ENCODE data around the gene KIZ.

KIZ gene, protein sequence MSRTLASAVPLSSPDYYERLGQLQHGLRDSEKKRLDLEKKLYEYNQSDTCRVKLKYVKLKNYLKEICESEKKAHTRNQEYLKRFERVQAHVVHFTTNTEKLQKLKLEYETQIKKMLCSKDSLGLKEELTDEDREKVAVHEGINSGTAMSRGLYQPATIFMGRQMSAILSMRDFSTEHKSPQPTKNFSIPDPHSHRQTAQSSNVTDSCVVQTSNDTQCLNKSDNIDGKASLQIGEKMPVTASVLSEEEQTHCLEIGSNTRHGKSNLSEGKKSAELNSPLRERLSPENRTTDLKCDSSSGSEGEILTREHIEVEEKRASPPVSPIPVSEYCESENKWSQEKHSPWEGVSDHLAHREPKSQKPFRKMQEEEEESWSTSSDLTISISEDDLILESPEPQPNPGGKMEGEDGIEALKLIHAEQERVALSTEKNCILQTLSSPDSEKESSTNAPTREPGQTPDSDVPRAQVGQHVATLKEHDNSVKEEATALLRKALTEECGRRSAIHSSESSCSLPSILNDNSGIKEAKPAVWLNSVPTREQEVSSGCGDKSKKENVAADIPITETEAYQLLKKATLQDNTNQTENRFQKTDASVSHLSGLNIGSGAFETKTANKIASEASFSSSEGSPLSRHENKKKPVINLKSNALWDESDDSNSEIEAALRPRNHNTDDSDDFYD

DNA sequence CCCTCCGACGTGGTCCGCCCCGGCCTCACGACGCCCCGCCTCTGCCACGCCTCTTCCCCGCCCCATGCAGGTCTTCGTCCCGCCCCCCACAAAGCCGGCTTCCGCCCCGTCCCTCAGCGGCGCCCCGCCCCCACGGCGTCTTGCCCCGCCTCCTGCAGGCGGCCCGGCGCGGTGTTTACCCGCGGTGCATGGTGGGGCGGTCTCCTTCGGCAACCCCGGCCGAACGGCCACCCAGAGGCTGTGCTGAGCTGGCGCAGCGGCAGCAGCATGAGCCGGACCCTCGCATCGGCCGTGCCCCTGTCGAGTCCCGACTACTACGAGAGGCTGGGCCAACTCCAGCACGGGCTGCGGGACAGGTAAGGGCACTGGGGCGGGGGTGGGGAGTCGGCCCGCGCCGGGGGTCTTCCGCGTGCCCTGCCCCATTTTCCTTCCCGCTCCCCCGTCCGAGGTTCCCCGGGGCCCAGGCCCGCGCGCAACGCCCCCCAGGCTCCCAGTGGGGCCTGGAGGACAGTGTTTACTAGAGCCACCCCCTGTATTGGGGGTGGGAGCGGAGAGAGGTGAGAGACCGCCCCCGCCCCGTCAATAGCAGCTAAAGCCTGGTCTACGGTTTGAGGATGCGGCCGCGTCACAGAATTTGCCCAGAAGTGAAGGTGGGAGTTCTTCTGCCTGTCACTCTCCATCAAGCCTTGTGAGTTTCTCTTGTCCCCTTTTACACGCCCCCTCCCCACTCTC, at the start of gene KIZ:
KIZ (plus strand) TSS at position 234 of the 732 bp plus-strand sequence; CDS start at position 268, 34 bp downstream.
- peak; percentile 97 for DNase-seq

DNA sequence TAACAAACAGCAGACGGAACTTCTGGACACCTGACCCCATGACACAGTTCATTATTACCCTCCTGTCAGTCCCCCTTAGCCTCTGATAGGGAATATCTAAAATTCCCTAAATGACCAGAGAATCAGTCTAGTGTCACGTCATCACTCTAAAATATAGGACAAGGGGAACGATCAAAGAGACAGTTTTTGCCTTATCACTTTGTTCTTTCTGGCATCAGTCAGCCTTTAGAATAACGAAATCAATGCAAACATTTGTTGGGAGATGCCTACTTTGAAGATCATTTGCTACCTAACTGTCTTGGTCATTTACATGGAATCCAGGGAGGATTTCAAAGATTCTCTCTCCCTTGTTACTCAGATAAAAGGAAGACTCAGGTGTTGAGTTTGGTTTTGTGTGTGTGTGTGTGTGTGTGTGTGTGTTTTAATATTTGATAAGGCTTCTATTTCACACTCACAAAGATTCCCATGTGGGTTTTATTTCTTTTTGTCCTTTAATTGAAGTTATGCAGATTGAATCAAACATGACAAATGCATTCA, 48.0 kb upstream of the KIZ start:
- no peak for DNase-seq

DNA sequence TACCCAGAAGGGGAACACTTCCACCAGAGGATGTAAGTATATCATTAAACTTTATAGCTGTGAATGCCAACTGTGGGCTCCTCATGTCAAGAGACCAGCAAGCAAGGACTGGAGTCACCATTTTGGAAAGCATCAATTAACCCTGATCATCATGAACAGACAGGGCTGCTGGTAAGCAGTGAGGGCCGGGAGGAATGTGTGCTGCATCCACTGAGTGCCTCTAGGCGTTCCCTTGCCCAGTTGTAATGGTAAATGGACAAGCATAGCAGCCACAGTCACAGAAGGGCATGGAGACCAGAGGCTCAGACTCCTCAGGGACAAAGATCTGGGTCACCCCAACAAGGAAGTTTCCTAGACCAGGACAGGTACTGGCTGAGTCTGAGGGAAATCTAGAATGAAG, 43.3 kb upstream of the KIZ start:
- DNase-seq = no peak

DNA sequence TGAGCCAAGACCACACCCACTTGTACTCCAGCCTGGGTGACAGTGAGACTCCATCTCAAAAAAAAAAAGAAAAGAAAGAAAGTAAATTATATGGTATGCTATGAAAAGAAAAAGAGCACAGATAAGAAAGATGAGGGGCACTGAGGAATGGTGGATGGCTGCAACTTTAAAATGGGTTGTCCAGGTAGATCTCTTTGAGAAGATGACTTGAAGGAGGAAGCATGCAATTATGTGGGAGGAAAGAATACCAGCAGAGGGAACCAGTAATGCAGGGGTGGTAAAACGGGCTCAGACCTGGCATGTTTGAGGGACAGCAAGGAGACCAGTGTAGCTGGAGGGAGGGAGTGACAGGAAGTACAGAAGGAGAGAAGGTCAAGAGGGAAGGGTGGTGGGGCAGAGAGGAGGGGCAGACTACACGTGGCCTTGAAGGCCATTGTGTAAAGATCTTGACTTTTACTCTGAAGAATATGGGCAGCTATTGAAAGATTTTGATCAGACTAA, 42.0 kb upstream of the KIZ start:
- DNase-seq = no peak

DNA sequence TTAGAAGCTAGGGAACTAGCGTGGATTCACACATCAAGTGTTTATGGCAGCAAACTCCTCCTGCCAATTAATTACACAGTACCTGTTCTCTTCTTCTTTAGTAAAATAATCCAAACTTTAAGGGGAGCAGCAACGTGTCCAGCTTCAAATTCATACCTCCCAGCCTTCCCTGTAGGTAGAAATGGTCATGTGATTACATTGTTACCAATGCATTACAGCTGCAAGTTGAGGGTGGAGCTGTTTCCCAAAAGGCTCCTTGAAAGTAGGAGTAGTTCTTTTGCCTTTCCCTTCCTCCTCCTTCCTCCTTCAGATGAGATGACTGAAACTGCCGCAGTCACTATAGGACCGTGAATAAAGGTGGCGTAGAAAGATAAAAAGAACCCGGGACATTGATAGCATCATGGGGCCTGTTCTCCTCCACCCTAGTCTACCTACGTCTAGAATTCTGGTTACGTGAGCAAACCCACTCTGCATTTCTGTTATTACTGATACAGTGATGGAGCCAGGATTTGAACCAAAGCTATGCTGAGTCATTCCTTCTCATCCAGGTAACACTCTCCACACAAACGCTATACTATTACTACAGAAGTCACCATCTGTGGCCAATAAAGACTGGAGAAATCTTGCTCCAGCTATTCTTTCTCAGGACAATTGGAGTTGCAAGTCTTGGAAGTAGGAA, 37.9 kb upstream of the KIZ start:
- no peak for DNase-seq

DNA sequence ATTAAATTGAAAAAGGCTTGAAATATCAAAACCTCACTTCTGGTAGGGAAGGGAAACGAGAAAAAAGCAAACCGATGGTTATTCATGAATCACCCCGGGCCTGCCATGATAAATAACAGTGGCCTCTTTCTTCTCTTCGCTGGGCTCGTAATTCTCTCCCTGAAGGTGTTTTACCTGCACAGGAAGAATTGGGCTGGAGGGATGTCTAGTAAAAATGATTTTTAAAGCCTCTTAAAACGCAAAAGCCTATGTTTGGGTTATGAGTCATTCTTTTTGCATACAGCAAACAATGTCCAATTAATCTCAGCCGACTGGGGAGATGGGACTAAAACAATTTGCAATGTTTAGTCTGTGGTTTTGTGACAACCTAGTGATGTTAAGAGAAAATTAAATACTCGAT, 36.5 kb upstream of the KIZ start:
- no peak for DNase-seq

DNA sequence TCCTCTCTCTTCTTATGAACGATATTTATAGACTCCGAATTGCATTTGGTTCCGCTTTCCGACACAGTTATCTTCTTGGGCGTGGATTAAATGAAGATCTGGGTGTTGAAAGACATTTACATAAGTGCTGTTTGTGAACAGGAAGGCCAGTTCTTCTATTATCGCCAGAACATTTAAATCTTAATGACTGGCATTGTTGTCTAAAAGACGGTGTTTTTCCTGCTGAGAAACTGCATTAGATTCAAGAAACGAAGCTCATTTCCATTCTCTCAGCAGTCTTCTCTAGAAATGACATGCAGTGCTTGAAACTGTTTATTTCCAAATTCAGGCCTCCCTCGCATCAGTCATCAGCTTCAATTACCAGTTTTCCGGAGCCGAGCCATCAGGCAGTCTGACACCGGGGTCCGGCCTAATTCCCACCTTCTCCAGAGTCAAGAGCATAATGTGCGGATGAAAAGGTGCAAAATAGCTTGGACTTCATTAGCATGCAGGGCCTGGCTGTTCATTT, 35.7 kb upstream of the KIZ start:
- DNase-seq = peak; percentile 64

DNA sequence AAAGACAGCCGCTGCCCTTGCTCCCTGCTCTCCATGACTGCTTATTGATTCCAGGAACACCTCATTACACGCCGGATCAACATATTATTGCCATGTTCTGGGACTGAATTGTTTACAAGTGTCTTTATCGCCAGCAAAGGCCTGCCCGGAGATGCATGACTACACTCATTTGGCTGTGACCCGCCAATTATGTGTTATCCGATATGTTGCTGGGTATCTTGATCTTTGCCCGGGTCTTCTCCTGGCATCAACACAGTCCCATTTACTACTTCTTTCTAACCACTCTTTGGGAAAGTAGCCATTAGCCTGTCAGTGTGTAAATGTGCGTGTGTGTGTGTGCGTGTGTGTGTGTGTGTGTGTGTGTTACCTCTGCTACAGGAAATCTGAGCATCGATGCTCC, 35.2 kb upstream of the KIZ start:
- DNase-seq = no peak

DNA sequence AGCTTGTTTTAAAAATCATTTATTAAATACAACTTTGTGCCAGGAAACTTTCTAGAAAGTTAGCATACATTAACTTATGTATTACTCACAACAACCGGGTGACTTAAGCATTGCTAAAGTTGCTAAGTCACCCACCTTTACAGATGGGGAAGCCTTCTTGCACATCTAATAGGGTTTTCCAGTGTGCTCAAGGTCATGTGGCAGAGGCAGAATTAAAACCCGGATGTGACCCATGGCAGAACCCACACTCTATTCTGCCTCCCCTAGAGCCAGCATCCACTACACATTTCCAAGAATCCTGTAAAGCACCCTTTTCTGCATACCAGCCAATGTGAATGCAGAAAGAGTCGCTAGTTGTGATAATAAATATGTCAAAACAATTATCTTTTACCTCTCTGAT, 33.1 kb upstream of the KIZ start:
- DNase-seq = no peak

DNA sequence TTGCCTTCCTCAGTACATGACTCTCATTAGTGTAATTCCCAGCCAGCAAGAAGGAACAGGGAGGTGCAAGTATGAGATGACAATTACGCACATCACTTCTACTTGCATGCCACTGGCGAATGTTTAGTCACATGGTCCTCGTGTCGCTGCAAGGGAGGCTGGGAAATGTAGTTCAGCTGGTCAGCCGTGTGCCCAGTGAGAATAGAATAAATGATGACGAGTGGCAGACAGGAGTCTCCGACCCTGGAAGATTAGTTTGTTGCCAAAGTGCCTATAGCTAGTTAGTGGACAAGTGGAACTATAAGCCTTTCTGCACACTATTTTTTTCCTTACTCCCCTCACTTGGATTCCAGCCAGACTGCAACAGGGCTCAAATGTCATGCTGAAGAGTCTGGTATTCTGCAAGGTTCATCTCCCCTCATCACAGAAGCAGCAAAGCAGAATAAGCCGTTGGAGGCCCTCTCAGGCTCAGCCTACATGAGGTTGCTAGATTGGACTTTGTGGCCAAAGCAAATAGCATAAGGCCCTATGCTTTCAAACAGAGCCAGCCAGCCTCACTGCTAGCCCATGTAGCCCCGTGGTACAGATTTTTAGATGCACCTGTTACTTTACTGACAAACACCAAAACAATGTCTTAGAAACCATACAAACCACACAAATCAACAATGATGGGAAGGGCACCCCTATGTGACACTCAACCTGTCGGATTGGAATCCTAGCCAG, 29.4 kb upstream of the KIZ start:
- peak; percentile 25 for DNase-seq

DNA sequence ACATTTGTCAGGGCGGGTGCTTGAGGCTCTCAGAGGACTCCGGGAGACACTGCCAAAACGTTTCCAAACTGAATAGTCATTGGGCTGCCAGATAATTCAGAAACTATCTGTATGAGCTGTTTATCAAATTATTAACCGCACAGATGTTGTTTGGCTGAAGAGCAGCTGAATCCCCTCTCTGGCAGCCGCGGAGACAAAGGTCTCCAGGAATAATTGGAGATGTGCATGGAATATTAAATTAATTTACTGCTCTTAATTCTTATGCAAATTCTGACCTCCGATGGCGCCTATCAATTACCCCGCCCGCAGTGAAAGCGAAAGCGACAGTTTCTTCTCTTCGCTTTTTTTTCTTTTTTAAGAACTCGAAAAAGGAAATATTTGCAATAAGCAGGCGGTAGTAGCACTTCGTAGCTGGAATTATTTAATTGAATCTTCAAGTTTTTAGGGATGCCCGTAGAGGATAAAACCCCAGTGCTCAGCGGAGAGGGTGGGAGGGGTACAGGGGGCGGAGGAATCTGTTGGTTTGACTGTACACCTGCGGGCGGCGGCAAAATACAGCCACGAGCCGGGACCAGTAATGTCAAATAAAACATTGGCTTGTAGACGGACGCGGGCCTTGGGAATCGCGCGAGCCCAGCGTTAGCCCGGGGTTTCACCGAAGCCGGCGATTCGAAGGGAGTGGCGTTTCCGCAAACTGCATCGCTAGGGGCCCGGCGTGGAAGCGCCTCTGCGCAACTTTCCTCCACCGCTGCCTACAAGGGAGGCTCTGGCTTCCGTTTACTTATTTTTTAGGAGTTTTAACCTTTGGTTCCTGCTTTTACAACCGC, 25.9 kb upstream of the KIZ start:
- peak; percentile 52 for DNase-seq

DNA sequence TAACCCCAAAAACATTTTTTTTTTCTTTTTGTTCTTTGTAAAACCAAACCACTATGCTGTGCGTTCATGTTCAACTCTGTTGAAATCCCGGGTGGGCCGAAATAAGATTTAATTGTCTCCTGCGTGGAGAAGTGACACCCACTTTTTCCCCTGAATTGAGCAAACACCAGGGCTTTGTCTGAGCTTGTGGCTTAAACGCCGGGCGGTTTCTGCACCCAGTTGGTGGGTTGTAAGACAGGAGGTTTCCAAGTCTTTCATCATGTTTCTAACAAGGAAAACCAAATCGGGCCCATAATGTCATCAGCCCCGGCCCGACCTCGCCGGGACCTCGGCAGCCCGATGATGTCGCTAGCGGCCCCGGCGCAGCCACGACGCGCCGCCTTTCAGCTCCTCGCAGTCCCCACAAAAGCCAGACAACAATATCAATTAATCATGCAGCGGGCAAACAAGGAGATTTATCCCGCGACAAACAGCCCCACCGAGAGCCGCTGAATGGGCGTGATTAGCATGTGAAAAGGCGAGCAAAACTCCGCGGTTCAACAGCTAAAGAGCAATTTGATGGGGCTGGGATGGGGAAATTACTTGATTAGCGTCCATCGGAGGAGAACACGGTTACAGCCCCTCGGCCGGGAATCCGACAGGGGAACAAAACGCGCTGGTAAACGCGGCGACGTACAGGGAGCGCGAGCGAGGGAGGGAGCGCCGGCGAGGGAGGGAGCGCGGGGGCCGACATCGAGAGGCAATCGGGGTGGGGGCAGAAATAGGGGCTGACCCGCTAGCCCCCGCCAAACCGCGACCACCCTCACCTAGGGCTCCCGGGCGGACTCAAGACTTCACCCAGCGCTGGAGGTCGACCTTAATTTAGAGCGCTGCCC, 25.1 kb upstream of the KIZ start:
- DNase-seq = peak; percentile 28

DNA sequence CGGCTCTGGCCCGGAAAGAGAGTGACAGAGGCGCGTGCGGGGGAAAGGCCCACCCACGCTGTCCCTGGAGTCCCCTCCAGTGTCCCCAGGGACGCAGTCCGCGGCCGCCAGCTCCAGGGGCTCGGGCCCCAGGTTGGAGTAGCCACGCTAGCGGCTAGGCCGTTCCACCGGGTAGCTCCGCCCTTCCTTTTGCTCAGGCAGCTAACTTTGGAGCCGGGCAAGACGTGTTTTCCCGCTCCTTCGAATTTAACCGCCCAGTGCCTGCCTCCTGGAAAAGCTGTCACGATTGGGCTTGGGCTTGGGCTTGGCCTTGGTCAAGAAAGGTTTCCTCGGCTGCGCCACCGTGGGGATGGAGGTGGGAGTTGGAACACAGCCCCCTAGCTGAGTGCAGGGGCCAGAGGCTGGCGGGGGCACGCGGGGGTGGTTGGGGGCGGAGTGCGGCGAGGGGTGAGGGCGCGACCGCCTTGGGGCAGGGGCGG, 24.4 kb upstream of the KIZ start:
- DNase-seq = no peak

DNA sequence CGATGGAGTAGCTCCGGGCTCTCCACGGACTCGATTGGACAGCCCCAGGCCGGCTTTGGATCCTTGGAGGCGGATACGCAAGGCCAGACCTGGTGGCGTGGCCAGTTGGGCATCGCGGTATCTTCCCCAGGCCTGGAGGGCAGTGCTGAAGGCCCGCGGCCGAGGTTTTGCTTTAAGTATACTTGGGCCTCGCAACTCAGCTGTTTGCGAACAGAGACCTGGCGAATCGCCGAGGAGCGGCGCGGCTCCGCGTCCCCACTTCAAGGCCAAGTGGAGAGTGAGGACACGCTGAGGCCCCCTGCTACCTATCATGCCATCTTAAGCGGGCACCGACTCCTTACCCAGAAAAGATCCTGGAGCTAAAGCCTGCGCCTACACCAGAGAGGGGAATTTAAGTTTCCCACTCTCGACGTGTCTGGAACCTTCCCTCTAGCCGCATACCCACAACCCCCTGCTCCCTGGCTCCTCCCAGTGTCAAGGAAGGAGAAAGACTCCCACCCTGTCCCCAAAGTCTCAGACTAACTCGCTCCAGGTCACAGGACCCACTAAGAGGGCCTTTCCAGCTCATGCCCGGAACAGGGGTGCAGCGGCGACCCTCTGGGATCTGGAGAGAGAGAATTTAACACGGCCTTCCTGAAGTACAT, 23.8 kb upstream of the KIZ start:
- peak; percentile 34 for DNase-seq

DNA sequence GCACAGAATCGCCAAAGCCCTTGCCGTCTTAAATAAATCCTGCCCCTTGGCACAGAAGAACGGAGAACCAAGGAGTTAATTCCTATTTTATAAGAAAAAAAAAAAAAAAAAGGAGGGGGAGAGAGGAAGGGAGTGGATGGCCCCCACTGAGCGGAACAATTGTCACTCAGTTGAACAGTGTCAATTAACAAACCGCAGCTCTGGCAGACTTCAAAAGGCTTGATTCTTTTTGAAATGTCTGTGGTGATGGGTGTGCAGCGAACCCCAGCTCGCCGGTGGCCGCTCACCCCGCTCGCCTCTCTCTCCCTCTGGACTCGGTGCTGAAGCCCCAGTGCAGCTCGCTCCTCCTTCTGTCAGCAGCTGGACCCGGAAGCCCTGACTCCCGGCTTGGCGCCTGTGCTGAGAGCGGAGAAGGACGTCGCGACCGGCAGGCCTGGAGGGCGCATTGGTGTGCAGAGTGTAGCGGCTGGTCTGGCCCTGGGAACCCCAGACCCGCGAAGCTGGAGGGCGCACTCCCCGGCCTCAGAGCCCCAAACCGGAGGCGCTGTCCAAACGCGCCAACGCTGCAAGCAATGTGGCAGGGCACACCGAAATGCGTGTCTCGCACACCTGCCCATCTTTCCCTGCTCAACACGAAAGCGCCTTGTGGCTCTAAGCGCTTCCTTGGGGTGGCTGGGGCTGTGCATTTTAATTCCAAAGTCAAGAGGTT, 23.1 kb upstream of the KIZ start:
- peak; percentile 46 for DNase-seq

DNA sequence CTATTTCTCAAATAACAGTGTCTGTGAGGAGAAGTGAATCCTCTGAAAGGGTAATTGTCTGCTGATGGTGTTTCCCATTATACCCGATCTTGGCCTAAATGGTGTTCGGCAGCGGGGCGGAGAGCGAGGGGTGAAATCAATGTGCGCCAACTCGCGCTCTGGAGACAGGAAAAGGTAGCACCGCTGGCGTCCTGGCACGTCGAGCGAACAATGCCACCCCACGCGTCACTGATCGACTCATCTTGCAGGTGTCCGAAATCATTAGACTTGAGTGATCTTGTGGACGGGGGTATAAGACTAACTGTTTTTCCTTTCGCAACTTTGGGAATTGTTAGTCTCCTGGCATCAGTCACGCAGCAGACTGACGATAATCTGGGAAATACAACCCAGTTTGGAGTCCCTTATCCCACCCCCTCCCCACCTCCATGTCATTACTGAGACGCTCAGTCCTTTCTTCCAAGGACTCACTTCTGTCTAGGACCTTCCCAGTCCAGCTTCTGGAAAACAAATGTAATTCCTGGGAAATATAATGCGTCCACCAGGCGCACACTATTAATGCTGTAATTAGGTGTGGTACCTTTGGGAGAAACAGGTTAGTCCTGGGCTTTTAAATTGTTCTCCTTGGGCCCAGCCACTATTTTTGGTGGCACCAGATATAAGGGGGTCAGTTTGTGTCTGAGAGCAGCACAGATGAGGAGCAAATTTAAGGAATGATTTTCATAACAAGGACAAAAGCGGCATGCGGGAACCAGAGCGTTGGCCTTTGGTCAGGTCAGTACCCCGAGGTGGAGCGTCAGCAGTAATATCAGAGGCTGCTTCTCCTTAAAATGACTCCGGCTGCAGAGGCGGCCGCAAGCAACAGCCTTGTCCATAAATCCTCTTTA, 22.1 kb upstream of the KIZ start:
- no peak for DNase-seq

DNA sequence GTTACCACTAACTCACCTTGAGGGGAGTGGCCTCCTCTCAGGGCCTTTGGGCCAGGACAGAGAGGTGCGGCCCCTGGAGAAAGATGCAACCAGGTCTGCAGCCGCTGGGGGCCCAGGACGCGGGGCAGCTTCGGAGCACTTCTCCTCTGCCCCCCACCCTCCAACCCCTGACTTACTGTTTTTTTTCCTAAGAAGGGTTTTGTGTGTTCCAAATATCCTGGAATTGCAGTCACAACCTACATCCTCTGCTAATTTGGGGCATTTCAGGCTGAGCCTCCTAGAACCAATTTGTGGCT, 21.5 kb upstream of the KIZ start:
- DNase-seq = no peak

DNA sequence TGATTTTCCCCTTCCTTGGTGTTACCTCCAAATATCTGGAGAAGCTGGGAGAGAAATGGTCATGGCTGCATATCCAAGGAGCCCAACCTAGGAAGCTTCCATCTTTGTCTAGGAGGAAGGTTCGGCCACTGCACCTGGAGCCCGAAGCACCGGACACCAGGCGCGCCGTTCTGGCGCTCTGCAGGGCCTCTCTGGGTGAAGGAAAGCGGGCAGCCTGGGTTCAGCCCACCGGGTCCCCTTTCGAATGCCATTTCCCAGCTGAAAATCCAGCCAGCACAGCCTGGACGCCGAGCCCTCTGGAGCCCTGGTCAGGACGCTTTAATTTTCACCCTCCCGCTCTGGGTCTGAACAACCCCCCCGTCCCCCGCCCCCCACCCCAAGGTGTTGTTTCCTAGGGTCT, 21.0 kb upstream of the KIZ start:
- DNase-seq = no peak
